ENCODE results near the gene ST8SIA4. TPM values are rescaled to one million over a fixed set of nuclear protein-coding genes. Genes with fewer than 3 reads are reported as not detected.

ST8SIA4 gene
- total RNA-seq, 1 experiment from 2014 or later, result not detected

- no peak overlapping the region for H3K4ac ChIP-seq (ENCODE audit: low read depth, low read length)
- no peaks in the 10 kb centered on the region for H3K9me3 ChIP-seq (ENCODE audit: control insufficient read depth, low read depth, low read length)
- H3T11ph ChIP-seq (ENCODE audit: low read length), result no peak overlapping the region
- H2BK12ac ChIP-seq (ENCODE audit: insufficient read length, low read depth, low read length), result no peak overlapping the region
- Mint-ChIP-seq H3K4me1 (no peaks in the 10 kb centered on the region), H3K27me3 (ENCODE audit: low read depth) (peaks cover 2% of the 10 kb centered on the region), H3K27ac (no peak overlapping the region), H3K36me3 (ENCODE audit: insufficient read depth in 1 of 3, low read depth in 3 of 3) (no peaks in the 10 kb centered on the region), H3K4me3 (no peak overlapping the region), H3K9me3 (no peaks in the 10 kb centered on the region)
- H2AK5ac ChIP-seq (ENCODE audit: insufficient read length, low read length), result no peak overlapping the region
- H2BK120ac ChIP-seq (ENCODE audit: low read depth, low read length, poor library complexity, severe bottlenecking), result no peak overlapping the region
- no CpG with 5 or more reads among the region's 4 CpGs for WGBS (ENCODE audit: extremely low coverage, insufficient read length, low lambda C conversion rate)
- no peak overlapping the region for H3K9ac ChIP-seq (ENCODE audit: extremely low read depth, insufficient read length, low read length)
- no peaks in the 10 kb centered on the region for H3K4me1 ChIP-seq (ENCODE audit: insufficient read depth, low read length)
- no peaks in the 10 kb centered on the region for H3K27me3 ChIP-seq (ENCODE audit: insufficient read depth, low read length)
- no peak overlapping the region for H3K56ac ChIP-seq (ENCODE audit: insufficient read length, low read depth, low read length)
- no peak for DNase-seq
- H3K18ac ChIP-seq (ENCODE audit: insufficient read length, low read depth, low read length), result no peak overlapping the region
- no peaks in the 10 kb centered on the region for H3K23me2 ChIP-seq (ENCODE audit: insufficient read length, low read depth, low read length, poor library complexity, severe bottlenecking)
- H3K79me1 ChIP-seq (ENCODE audit: insufficient read depth, low read depth, low read length, poor library complexity, severe bottlenecking), result no peaks in the 10 kb centered on the region
- no peak overlapping the region for H3K4me2 ChIP-seq (ENCODE audit: insufficient read depth, insufficient read length, low read length)
- no peak overlapping the region for H2BK20ac ChIP-seq (ENCODE audit: low read depth, low read length, poor library complexity, severe bottlenecking)
- no peaks in the 10 kb centered on the region for H4K20me1 ChIP-seq (ENCODE audit: control insufficient read depth, insufficient read depth, insufficient read length)
- H3K14ac ChIP-seq (ENCODE audit: insufficient read depth, low read length), result no peak overlapping the region
- no peak overlapping the region for H2BK15ac ChIP-seq (ENCODE audit: low read depth, low read length)
- no peak overlapping the region for H4K5ac ChIP-seq (ENCODE audit: insufficient read length, low read depth, low read length)
- H4K8ac ChIP-seq (replicated peaks; ENCODE audit: insufficient read length, low read depth, low read length), result no peak overlapping the region
- H3K23ac ChIP-seq (ENCODE audit: insufficient read length, low read depth, low read length), result no peak overlapping the region
- no peaks in the 10 kb centered on the region for H3K79me2 ChIP-seq (ENCODE audit: insufficient read depth, low read length)
- H3K27ac ChIP-seq (ENCODE audit: insufficient read length, low read depth, low read length), result no peak overlapping the region
- no peak for TF ChIP-seq CTCF (conservative IDR thresholded peaks at IDR 0.05)
- no peak overlapping the region for H2BK5ac ChIP-seq (ENCODE audit: insufficient read length, low read length)
- no peak overlapping the region for H4K91ac ChIP-seq (ENCODE audit: insufficient read length, low read depth, low read length)
- no peak overlapping the region for H2AFZ ChIP-seq (ENCODE audit: low read length)
Observed at GRCh38 chr5:100889165-100889743, 13.8 kb downstream of the ST8SIA4 start.
